ENCODE measurements around the gene ITGA11. TPM values are rescaled to one million over a fixed set of nuclear protein-coding genes. Genes with fewer than 3 reads are reported as not detected.

ITGA11 gene
- total and polyA plus RNA-seq, 2 of the 13 experiments (the other 11 are each of a cell fraction or from before 2014, with no cell fraction given), result not detected

- no peaks in the 10 kb centered on the region for H3K9me3 ChIP-seq (ENCODE audit: low read length)
- in situ Hi-C loops (cut with HindIII; ENCODE audit: extremely low pct_ligation_motif_present, low pct_unique_long_range_greater_than_20kb) (no loop called here), intact Hi-C loops (cut with micrococcal nuclease; ENCODE audit: unreplicated experiment) (no loop called here)
- TF ChIP-seq MTF2 (CRISPR knock-in tag; IDR thresholded peaks at IDR 0.05; ENCODE audit: borderline replicate concordance) (no peak), PRMT3 (CRISPR knock-in tag; IDR thresholded peaks at IDR 0.05; ENCODE audit: borderline replicate concordance, low read depth) (no peak), THAP8 (CRISPR knock-in tag; IDR thresholded peaks at IDR 0.05; ENCODE audit: borderline replicate concordance) (no peak), ATF1 (CRISPR knock-in tag; IDR thresholded peaks at IDR 0.05) (no peak), DPF2 (CRISPR knock-in tag; IDR thresholded peaks at IDR 0.05; ENCODE audit: borderline replicate concordance, low read depth) (no peak), ELK4 (CRISPR knock-in tag; IDR thresholded peaks at IDR 0.05; ENCODE audit: borderline replicate concordance) (no peak), TCF12 (IDR thresholded peaks at IDR 0.05) (no peak), TCF12 (CRISPR knock-in tag; IDR thresholded peaks at IDR 0.05) (no peak), ZFX (CRISPR knock-in tag; IDR thresholded peaks at IDR 0.05; ENCODE audit: low read depth) (no peak), PRPF4 (IDR thresholded peaks at IDR 0.05; ENCODE audit: low read depth, low read length, poor library complexity, severe bottlenecking) (no peak)
- H4K20me1 ChIP-seq (ENCODE audit: insufficient read depth, low read length), result no peaks in the 10 kb centered on the region
- no peaks in the 10 kb centered on the region for H3K36me3 ChIP-seq (replicated peaks in 1 of 2; ENCODE audit: control insufficient read depth in 1 of 2, insufficient read depth in 2 of 2, low read length in 2 of 2)
- CTCF ChIA-PET (ENCODE audit: low intra/inter-chr PET ratio, low total read pairs), result no interaction called here
- 11% methylated on average over 12 of the region's 12 CpGs for WGBS (ENCODE audit: low lambda C conversion rate)
- no TSS peak for BruUV-seq (replicated peaks)
- DNase-seq (ENCODE audit: low spot score) (no peak), FAIRE-seq (no peak), ATAC-seq (no peak)
- H3K79me2 ChIP-seq (ENCODE audit: insufficient read depth, low read length), result no peaks in the 10 kb centered on the region
- no peak overlapping the region for H3K9ac ChIP-seq (ENCODE audit: insufficient read depth, low read depth, low read length)
- H3K4me3 ChIP-seq (replicated peaks in 1 of 3; ENCODE audit: insufficient read depth in 1 of 3, low read depth in 2 of 3, low read length in 3 of 3), result no peak overlapping the region
- H3K27ac ChIP-seq (ENCODE audit: extremely low read length, insufficient read depth, low read length), result no peak overlapping the region
- peaks cover 14 to 50% of the 10 kb centered on the region in 2 experiments; a peak in 4 of 5 replicates for H3K27me3 ChIP-seq (ENCODE audit: control insufficient read depth in 1 of 2, insufficient read depth in 2 of 2, low read length in 2 of 2)
- POLR2A ChIA-PET, result no interaction called here
- H3K4me2 ChIP-seq (ENCODE audit: low read depth, low read length), result no peak overlapping the region
- no peaks in the 10 kb centered on the region for H3K4me1 ChIP-seq (ENCODE audit: insufficient read depth, low read length)
- H2AFZ ChIP-seq (ENCODE audit: low read length), result no peak overlapping the region
Measured at GRCh38 chr15:68387381-68388143, 44.4 kb downstream of the ITGA11 start.
